Peyer's patch (tissue), 4 donors: ENCODE measurements around the gene JHY. TPM values are rescaled to one million over a fixed set of nuclear protein-coding genes. Genes with fewer than 3 reads are reported as not detected.
A peak's percentile ranks its signal among the peaks of the same experiment; 100 is the strongest.

Experiments
- DNase-seq, 3 donors: peaks; one replicate each; pipeline ENCODE4 v3.0.0-alpha.2; 2017 to 2019
- H3K27ac ChIP-seq, 4 donors: fragments of 200-600 bp; sonication (generic); one replicate each; pipeline ENCODE4 v1.5.1; 2016 to 2019
- H3K27me3 ChIP-seq, 2 donors: fragments of 200-600 bp; sonication (generic); one replicate each; pipeline ENCODE4 v1.5.1; 2019
- H3K36me3 ChIP-seq, 3 donors: fragments of 200-600 bp; sonication (generic); one replicate each; pipeline ENCODE4 v1.5.1; 2016 to 2019
- H3K4me1 ChIP-seq, 4 donors: fragments of 200-600 bp; sonication (generic); one replicate each; pipeline ENCODE4 v1.5.1; 2016 to 2019
- H3K4me3 ChIP-seq, 4 donors: fragments of 200-600 bp; sonication (generic); 1 replicate in 3 of 4; 2 replicates in 1 of 4; pipeline ENCODE4 v1.5.1; 2016 to 2019; ENCODE audit warnings: mild to moderate bottlenecking in 1 of 4
- H3K9me3 ChIP-seq, 4 donors: fragments of 200-600 bp; sonication (generic); one replicate each; pipeline ENCODE4 v1.5.1; 2016 to 2019; ENCODE audit warnings: mild to moderate bottlenecking in 1 of 4
- POLR2A ChIP-seq, 2 donors: fragments of 450-650 bp; IDR thresholded peaks; one replicate each; pipeline ENCODE4 v1.5.1; 2017; ENCODE audit warnings: antibody characterized with exemption in 2 of 2, mild to moderate bottlenecking in 2 of 2, moderate library complexity in 2 of 2
- total RNA-seq, 4 donors: library from RNA; depleted of rRNA; stranded (reverse); fragments of >200 nt; gene quantifications; one replicate each; pipeline ENCODE4 v1.1.0, GENCODE V29; 2016
- TF ChIP-seq, protein P1 (sequence below), 6 experiments: fragments of 450-650 bp in 4 of 6; fragments of 200-600 bp in 2 of 6; sonication (generic) in 1 of 6; IDR thresholded peaks; one replicate each; pipeline ENCODE4 v1.5.1; 2017 to 2019; ENCODE audit warnings: antibody characterized with exemption in 6 of 6, mild to moderate bottlenecking in 3 of 6, moderate library complexity in 1 of 6

The JHY gene
- total RNA-seq, 4 donors from 2014 or later: 1.8 to 15.7 (median 3.0) TPM

DNA sequence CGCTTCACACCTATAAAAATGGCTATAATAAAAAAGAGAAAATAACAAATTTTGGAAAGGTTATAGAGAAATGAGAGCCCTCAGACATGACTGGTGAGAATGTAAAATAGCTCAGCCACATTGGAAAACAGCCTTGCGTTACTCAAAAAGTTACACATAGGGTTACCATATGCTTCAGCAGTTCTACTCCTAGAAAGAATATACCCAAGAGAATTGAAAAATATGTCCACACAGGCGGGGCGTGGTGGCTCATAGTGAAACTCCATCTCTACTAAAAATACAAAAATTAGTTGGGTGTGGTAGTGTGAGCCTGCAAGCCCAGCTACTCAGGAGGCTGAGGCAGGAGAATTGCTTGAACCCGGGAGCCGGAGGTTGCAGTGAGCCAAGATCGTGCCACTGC, 7.6 kb upstream of the JHY start:
- no peaks in the 10 kb centered on the region for H3K9me3 ChIP-seq
- no peak overlapping the region for H3K27ac ChIP-seq
- no peaks in the 10 kb centered on the region for H3K4me1 ChIP-seq
- H3K27me3 ChIP-seq: no peaks in the 10 kb centered on the region
- DNase-seq: no peak
- H3K36me3 ChIP-seq: no peaks in the 10 kb centered on the region
- no peak for TF ChIP-seq POLR2A (IDR thresholded peaks at IDR 0.05)
- TF ChIP-seq, protein P1, sequence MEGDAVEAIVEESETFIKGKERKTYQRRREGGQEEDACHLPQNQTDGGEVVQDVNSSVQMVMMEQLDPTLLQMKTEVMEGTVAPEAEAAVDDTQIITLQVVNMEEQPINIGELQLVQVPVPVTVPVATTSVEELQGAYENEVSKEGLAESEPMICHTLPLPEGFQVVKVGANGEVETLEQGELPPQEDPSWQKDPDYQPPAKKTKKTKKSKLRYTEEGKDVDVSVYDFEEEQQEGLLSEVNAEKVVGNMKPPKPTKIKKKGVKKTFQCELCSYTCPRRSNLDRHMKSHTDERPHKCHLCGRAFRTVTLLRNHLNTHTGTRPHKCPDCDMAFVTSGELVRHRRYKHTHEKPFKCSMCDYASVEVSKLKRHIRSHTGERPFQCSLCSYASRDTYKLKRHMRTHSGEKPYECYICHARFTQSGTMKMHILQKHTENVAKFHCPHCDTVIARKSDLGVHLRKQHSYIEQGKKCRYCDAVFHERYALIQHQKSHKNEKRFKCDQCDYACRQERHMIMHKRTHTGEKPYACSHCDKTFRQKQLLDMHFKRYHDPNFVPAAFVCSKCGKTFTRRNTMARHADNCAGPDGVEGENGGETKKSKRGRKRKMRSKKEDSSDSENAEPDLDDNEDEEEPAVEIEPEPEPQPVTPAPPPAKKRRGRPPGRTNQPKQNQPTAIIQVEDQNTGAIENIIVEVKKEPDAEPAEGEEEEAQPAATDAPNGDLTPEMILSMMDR (IDR thresholded peaks at IDR 0.05): no peak
- no peak overlapping the region for H3K4me3 ChIP-seq

DNA sequence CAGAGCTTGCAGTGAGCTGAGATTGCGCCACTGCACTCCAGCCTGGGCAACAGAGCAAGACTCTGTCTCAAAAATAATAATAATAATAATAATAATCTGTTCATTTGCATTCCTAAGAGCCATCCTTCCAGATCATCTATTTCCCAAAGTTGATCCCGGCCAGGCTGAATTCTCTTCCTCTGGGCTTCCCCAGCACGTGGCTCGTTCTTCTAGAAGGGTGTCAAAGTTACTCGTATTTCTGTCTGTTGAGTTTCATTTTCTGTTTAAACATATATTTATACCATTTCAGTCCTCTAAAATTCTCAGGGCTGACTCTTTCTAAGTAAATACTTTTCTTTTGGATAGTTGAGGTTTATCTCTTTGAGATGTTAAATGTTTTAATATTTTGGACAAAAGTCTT, 4.8 kb upstream of the JHY start:
- no peak overlapping the region for H3K27ac ChIP-seq
- H3K27me3 ChIP-seq: no peaks in the 10 kb centered on the region
- H3K36me3 ChIP-seq: no peaks in the 10 kb centered on the region
- H3K4me1 ChIP-seq: no peaks in the 10 kb centered on the region
- H3K4me3 ChIP-seq: no peak overlapping the region
- H3K9me3 ChIP-seq: no peaks in the 10 kb centered on the region
- no peak for DNase-seq
- TF ChIP-seq, protein P1 (IDR thresholded peaks at IDR 0.05): no peak
- no peak for TF ChIP-seq POLR2A (IDR thresholded peaks at IDR 0.05)

DNA sequence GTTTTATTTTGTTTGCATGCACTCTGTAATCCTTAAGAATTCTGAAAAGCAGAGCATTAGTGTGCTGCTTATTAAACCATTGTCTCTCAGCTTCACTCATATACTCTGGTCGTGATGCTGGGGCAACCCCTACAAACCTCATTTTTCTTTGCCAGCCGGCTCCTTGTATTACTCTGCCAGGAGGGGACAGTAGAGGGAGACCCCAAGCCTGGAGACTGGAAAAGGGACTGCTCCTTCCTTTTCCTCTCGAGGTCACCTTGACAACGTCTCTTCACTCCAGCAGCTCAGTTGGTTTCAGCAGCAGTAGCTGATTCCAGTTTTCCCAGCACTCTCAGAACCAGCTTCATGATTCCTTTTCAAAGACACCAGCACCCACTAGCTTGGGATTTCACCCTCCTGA, 2.8 kb upstream of the JHY start:
- H3K9me3 ChIP-seq: no peaks in the 10 kb centered on the region
- no peaks in the 10 kb centered on the region for H3K36me3 ChIP-seq
- TF ChIP-seq, protein P1 (IDR thresholded peaks at IDR 0.05): no peak
- no peaks in the 10 kb centered on the region for H3K27me3 ChIP-seq
- no peaks in the 10 kb centered on the region for H3K4me1 ChIP-seq
- H3K27ac ChIP-seq: no peak overlapping the region
- H3K4me3 ChIP-seq: no peak overlapping the region
- DNase-seq: no peak

DNA sequence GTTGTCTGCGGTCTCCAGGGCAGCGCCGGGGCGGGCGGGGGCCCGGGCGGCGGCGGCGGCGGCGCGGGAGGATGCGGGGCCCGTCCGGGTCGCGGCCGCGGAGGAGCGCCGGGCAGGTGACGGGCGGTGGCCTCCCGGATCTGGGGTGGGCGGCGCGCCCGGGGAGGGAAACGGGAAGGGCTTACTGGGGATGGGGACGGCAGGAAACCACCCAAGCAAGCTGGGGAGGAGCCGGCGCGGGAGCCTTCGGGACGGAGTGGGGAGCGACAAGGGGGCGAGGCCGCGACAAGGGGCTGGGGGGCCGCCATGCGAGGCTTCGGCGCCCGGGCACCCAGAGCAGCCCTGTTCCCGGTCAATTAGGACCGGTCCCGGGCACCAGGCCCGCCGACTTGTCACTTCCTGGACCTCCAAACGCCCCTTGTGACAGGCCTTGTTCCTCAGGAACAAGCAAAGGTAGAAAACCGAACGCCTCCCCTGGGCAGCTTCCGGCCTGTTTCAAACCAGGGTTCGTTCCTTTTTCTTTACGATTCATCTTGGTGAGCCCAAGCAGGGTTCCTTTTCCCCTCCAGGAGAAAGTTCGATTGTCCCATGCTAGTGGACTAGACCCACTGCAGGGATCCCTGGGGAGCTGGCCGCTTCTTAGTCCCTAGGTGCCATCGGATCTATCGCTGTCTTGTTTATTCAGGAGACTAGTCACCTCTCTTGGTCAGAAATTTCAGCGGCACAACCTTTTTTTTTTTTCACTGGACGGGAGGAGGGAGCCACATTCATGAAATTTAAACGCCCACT, 492 bp downstream of the JHY start:
- H3K9me3 ChIP-seq: no peaks in the 10 kb centered on the region
- peak; percentile 59 to 79 (median 78) for DNase-seq
- no peak for TF ChIP-seq POLR2A (IDR thresholded peaks at IDR 0.05)
- TF ChIP-seq, protein P1 (IDR thresholded peaks at IDR 0.05): no peak
- H3K36me3 ChIP-seq: no peaks in the 10 kb centered on the region
- peak overlapping the region; percentile 59 to 86 (median 81) for H3K27ac ChIP-seq
- peak overlapping the region; percentile 55 to 82 (median 75) for H3K4me3 ChIP-seq
- no peaks in the 10 kb centered on the region for H3K27me3 ChIP-seq
- H3K4me1 ChIP-seq: no peaks in the 10 kb centered on the region

DNA sequence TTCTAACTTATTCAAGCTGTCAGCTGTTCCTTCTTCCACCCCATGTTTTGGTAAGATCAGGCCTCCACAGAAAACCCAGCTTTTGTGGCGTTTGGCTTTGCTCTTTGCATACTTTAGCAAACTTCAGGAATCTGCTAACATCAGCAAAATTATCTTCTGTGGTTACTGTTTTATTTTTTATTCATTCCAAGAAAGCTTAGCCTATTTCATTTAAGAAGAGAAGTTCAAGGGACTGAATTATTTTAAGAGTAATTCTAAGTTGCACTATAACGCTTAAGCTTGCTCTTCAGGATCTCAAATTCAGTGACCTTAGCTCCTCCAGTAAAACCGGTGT, 1.1 kb downstream of the JHY start:
- Histone ChIP-seq H3K4me3 (peak overlapping the region; percentile 55 to 82 (median 75)), H3K27me3 (no peaks in the 10 kb centered on the region), H3K36me3 (no peaks in the 10 kb centered on the region), H3K27ac (peak overlapping the region; percentile 59 to 86 (median 81)), H3K4me1 (no peaks in the 10 kb centered on the region), H3K9me3 (no peaks in the 10 kb centered on the region)
- TF ChIP-seq, protein P1 (IDR thresholded peaks at IDR 0.05): no peak
- no peak for TF ChIP-seq POLR2A (IDR thresholded peaks at IDR 0.05)
- no peak for DNase-seq
